NT2/D1 (cell line): Measurements from ENCODE around the gene MAP3K8.

ENCODE experiments used
- DNase-seq: peaks from one replicate; pipeline ENCODE4 v3.0.0-alpha.2; 2011; ENCODE audit warnings: low read depth, low spot score
- H3K27me3 ChIP-seq: 2 replicates; pipeline ENCODE4 v1.6.0; 2011; ENCODE audit warnings: mild to moderate bottlenecking; ENCODE audit not compliant: insufficient read length, insufficient read depth
- H3K36me3 ChIP-seq: 2 replicates; pipeline ENCODE4 v1.6.1; 2011; ENCODE audit warnings: mild to moderate bottlenecking, low read length, mixed read lengths; ENCODE audit not compliant: insufficient read depth, insufficient read length
- H3K4me1 ChIP-seq: 2 replicates; pipeline ENCODE4 v1.5.1; 2011; ENCODE audit not compliant: insufficient read depth, insufficient read length
- H3K4me3 ChIP-seq: 2 replicates; pipeline ENCODE4 v1.5.1; 2011; ENCODE audit warnings: low read depth; ENCODE audit not compliant: insufficient read length
- H3K9ac ChIP-seq: 2 replicates; pipeline ENCODE4 v1.6.0; 2011; ENCODE audit warnings: low read depth; ENCODE audit not compliant: insufficient read length
- H3K9me3 ChIP-seq: 2 replicates; pipeline ENCODE4 v1.5.1; 2011; ENCODE audit warnings: mild to moderate bottlenecking, low read length; ENCODE audit not compliant: insufficient read depth
- SUZ12 ChIP-seq: IDR thresholded peaks from 2 replicates; pipeline ENCODE4 v1.6.1; 2011; ENCODE audit not compliant: insufficient read length, insufficient read depth; ENCODE audit errors: extremely low read depth
- YY1 ChIP-seq: IDR thresholded peaks from 2 replicates; pipeline ENCODE4 v1.6.1; 2011; ENCODE audit not compliant: insufficient read length, insufficient read depth
- ZNF274 ChIP-seq: IDR thresholded peaks from 2 replicates; pipeline ENCODE4 v1.6.1; 2011; ENCODE audit warnings: mild to moderate bottlenecking, low read depth, low read length

Gene MAP3K8

DNA sequence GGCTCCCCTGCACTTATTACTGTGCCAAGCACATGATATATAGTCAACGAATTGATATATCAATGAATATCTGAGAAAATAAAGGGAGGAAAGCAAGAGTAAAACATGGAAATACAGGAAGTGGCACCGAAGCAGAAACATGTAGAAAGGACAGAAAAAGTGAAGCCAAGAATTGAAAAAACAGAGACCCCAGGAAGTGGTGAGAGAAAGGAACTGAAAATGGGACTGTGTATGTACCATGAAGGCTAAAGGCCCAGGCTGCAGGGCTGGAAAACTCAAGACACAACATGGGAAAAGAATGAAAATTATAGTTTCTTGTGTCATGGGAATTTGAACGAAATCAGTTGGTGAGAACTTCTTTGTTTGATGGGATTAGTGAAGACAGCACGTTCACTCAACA, 60.6 kb downstream of the MAP3K8 start:
- Histone ChIP-seq H3K9ac (no peak overlapping the region), H3K27me3 (no peaks in the 10 kb centered on the region), H3K36me3 (no peaks in the 10 kb centered on the region), H3K4me1 (no peaks in the 10 kb centered on the region), H3K9me3 (no peaks in the 10 kb centered on the region), H3K4me3 (no peak overlapping the region)
- TF ChIP-seq SUZ12 (no peak), ZNF274 (no peak), YY1 (no peak)
- DNase-seq: no peak

DNA sequence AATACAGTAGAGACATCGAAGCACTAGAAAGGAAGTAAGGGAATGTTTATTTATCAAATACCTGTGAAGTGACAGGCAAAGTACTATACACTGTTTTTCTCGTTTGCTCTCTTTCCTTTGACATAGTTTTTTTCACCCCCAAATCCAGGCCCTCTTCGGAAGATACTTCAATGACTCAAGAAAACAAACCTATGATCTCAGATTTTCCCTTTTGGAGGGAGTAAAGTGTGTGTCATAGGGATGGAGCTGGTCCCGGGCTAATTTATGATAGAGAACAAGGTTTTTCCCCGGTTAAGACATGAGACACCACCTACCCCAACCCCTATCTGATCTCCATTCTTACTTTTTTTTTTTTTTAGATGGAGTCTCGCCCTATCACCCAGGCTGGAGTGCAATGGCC, 61.7 kb downstream of the MAP3K8 start:
- peaks cover 6% of the 10 kb centered on the region for H3K27me3 ChIP-seq
- TF ChIP-seq ZNF274 (no peak), SUZ12 (no peak), YY1 (no peak)
- H3K4me3 ChIP-seq: no peak overlapping the region
- H3K36me3 ChIP-seq: no peaks in the 10 kb centered on the region
- H3K9me3 ChIP-seq: no peaks in the 10 kb centered on the region
- DNase-seq: no peak
- H3K4me1 ChIP-seq: no peaks in the 10 kb centered on the region
- H3K9ac ChIP-seq: no peak overlapping the region

DNA sequence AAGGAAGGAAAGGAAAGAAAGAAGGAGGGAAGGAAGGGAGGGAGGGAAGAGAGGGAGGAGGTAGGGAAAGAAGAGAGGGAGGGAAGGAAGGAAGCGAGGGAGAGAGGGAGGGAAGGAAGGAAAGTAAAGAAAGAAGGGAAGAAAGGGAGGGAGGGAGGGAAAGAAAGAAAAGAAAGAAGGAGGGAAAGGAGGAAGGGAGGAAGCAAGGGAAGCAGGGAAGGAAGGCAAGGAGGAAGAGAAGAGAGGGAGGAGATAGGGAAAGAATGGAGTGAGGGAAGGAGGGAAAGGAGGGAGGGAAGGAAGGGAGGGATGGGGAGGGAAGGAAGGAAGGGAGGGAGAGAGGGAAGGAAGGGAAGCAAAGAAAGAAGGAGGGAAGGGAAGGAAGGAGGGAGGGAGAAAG, 65.8 kb downstream of the MAP3K8 start:
- Histone ChIP-seq H3K4me3 (no peak overlapping the region), H3K9me3 (no peaks in the 10 kb centered on the region), H3K27me3 (peaks cover 6% of the 10 kb centered on the region), H3K36me3 (no peaks in the 10 kb centered on the region), H3K9ac (no peak overlapping the region), H3K4me1 (no peaks in the 10 kb centered on the region)
- no peak for DNase-seq
- TF ChIP-seq SUZ12 (no peak), YY1 (no peak)

DNA sequence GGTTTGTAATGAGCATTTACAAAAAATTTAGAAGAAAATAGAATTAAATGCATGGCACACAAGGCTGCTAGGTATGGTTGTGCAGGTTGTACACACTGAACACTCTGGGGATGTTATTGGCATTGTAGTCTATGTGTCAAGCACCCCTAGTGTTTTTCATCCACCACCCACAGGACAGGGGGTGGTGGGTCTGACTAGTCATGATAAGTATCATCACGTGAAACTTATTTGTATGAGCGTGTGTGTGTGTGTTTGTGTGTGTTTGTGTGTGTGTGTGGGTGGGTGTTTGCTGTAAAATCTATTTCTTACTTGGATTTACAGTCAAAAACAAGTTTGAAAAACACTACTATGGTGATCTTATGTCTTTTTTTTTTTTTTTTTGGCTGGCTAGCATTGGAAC, 66.5 kb downstream of the MAP3K8 start:
- Histone ChIP-seq H3K4me1 (no peaks in the 10 kb centered on the region), H3K4me3 (no peak overlapping the region), H3K9me3 (no peaks in the 10 kb centered on the region), H3K27me3 (peaks cover 6% of the 10 kb centered on the region), H3K9ac (no peak overlapping the region), H3K36me3 (no peaks in the 10 kb centered on the region)
- TF ChIP-seq ZNF274 (no peak), YY1 (no peak), SUZ12 (no peak)
- no peak for DNase-seq

DNA sequence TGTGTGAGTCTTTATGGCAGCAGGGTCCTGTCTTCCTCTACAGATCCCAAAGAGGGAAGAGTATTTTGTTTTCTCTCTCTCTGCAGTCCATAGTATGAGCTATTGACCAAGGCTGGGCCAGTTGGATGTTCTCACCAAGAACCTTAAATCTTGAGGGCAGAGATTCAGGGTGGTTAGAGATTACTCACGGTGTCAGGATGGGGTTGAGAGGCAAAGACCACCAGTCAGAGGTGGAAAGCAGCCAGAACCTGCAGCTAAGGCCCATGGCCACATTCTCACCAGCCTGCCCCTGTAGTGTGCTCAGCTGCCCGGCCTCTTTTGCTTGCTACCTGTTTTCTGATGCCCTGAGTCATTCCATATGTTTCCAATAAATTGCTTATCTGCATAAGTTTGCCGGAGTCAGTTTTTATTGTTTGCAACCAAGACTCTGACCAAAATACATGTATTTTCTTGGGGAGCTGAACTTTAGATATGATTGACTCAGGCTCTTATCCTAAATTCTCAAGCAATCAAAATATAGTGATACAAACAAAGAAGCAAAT, 67.0 kb downstream of the MAP3K8 start:
- H3K4me1 ChIP-seq: no peaks in the 10 kb centered on the region
- no peaks in the 10 kb centered on the region for H3K9me3 ChIP-seq
- TF ChIP-seq YY1: no peak
- no peak for TF ChIP-seq ZNF274
- no peak for TF ChIP-seq SUZ12
- H3K4me3 ChIP-seq: no peak overlapping the region
- H3K9ac ChIP-seq: no peak overlapping the region
- no peak for DNase-seq
- H3K27me3 ChIP-seq: peaks cover 6% of the 10 kb centered on the region
- H3K36me3 ChIP-seq: no peaks in the 10 kb centered on the region

DNA sequence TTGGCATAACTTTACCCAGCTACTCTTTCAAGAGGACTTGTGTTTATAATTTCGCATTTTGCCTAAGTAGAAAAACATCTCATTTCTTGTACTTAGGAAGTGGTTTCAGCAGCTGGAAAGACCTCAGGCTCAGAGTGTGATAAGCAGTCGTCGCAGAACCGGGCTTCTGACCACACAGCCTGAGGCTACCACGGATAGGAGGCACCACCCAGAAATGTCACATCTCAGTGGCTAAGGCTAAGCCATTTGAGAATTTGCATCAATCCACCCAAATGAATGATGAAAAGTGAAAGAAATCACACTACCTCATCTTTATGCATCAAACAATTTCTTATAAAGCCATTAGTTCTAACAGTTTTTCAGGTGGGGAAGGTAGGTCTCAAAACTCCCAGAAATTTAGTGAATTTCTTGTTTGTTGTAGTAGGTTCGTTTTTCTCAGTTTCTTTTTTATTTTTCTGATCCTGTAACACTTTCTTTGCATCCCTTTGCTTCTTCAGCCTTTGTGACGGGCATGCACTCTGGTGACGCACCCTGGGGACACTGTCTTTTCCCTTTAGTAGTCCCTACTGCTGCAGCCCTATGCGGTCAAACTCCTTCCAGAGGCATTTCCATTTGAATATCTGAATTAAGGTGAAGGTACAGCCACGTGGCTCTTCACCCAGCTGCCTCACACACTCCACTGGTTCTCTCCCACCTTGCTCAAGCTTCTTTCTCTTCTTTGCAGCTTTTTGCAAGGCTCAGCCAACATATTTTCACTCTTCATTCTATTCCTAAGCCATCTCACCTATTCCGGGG, 68.5 kb downstream of the MAP3K8 start:
- Histone ChIP-seq H3K9ac (no peak overlapping the region), H3K27me3 (peaks cover 6% of the 10 kb centered on the region), H3K4me1 (no peaks in the 10 kb centered on the region), H3K4me3 (no peak overlapping the region), H3K9me3 (no peaks in the 10 kb centered on the region), H3K36me3 (no peaks in the 10 kb centered on the region)
- DNase-seq: no peak
- TF ChIP-seq ZNF274 (no peak), YY1 (no peak), SUZ12 (no peak)

DNA sequence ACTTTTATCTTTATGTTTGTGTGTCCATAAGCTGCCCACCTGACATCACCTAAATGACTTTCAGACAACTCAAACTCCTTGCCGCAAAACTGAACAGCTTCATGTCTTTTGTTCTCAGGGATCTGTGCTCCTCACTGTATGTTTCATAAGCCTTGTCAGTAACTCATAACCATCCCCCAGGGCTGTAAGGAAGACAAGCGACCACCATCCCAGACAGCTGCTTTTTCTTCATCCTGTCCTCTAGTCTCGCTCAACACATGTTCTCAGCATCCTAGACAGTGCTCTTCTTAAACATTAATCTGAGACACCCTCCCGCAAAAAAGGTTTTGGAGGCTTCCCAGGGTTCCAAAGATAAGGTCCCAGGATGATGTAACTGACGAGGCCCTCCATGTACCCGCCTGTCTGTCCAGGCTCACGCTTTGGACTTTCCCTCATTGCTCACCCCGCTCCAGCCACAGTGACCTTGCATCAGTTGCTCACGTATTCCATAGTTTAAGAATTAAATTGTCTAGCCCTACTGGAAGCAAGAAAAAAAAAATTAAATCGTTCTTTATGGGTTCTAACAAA, 69.8 kb downstream of the MAP3K8 start:
- Histone ChIP-seq H3K36me3 (no peaks in the 10 kb centered on the region), H3K4me3 (no peak overlapping the region), H3K9me3 (no peaks in the 10 kb centered on the region), H3K4me1 (no peaks in the 10 kb centered on the region), H3K9ac (no peak overlapping the region), H3K27me3 (peaks cover 6% of the 10 kb centered on the region)
- no peak for DNase-seq
- no peak for TF ChIP-seq ZNF274
- TF ChIP-seq SUZ12: no peak
- no peak for TF ChIP-seq YY1
